Measurements from ENCODE around the gene KDM4D.

DNA sequence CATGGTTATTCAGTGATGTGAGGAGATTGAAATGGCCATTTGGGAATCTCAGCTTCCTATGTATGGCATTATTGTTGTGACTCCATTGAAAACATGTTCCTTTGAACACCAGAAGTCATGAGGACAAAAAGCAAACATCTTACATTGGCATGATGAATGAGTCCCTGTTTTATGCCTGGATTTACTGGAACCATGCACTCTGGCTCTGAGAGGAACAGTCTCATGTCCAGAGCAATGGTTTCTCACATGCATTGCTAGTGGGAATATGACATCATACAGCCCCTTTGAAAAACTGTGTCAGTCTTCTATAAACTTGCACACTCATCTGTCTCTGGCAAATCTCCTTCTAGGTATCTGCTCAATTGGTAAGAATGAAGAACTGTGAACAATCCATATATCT lies 72.3 kb downstream of the KDM4D start:
- TF ChIP-seq, protein P1, sequence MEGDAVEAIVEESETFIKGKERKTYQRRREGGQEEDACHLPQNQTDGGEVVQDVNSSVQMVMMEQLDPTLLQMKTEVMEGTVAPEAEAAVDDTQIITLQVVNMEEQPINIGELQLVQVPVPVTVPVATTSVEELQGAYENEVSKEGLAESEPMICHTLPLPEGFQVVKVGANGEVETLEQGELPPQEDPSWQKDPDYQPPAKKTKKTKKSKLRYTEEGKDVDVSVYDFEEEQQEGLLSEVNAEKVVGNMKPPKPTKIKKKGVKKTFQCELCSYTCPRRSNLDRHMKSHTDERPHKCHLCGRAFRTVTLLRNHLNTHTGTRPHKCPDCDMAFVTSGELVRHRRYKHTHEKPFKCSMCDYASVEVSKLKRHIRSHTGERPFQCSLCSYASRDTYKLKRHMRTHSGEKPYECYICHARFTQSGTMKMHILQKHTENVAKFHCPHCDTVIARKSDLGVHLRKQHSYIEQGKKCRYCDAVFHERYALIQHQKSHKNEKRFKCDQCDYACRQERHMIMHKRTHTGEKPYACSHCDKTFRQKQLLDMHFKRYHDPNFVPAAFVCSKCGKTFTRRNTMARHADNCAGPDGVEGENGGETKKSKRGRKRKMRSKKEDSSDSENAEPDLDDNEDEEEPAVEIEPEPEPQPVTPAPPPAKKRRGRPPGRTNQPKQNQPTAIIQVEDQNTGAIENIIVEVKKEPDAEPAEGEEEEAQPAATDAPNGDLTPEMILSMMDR (IDR thresholded peaks at IDR 0.05; ENCODE audit: insufficient read depth, low read length, poor library complexity, severe bottlenecking), result no peak
- TF ChIP-seq EZH2phosphoT487 (conservative IDR thresholded peaks at IDR 0.05; ENCODE audit: low read length), result no peak

All from SU-DHL-6 (cell line).